DND-41 (cell line): ENCODE results near the gene GNAI2.

Source experiments
- ATAC-seq: fragments of 200-7000 bp; cut with Tn5 transposase; 3 replicates; pipeline ENCODE4 v1.9.1; 2021; ENCODE audit warnings: low read depth; ENCODE audit not compliant: insufficient read depth
- DNase-seq: peaks from one replicate; pipeline ENCODE4 v3.0.0-alpha.2; 2020
- H2AFZ ChIP-seq: 2 replicates; pipeline ENCODE4 v1.6.0; 2012; ENCODE audit warnings: low read depth, low read length
- H3K27ac ChIP-seq: 2 replicates; pipeline ENCODE4 v1.5.1; 2012; ENCODE audit warnings: low read length, inconsistent platforms
- H3K27me3 ChIP-seq: fragments of 200-600 bp; sonication (generic); 2 replicates; pipeline ENCODE4 v1.6.0; 2012; ENCODE audit warnings: low read length, mild to moderate bottlenecking, inconsistent platforms; ENCODE audit not compliant: insufficient read depth, poor library complexity
- H3K36me3 ChIP-seq: 2 replicates; pipeline ENCODE4 v1.5.1; 2012; ENCODE audit warnings: low read length, inconsistent platforms; ENCODE audit not compliant: insufficient read depth
- H3K4me1 ChIP-seq: 2 replicates; pipeline ENCODE4 v1.5.1; 2012; ENCODE audit warnings: mild to moderate bottlenecking, low read length; ENCODE audit not compliant: insufficient read depth
- H3K4me2 ChIP-seq: 2 replicates; pipeline ENCODE4 v1.6.0; 2012; ENCODE audit warnings: mild to moderate bottlenecking, moderate library complexity, low read length, inconsistent platforms; ENCODE audit not compliant: insufficient read depth
- H3K4me3 ChIP-seq, 2 experiments: fragments of 200-600 bp in 1 of 2; shearing (Covaris generic) in 1 of 2; 2 replicates each; pipeline ENCODE4 v1.5.1; 2012 to 2016; ENCODE audit warnings: inconsistent platforms in 2 of 2, low read length in 2 of 2, mild to moderate bottlenecking in 2 of 2, low read depth in 1 of 2, moderate library complexity in 1 of 2
- H3K79me2 ChIP-seq: 2 replicates; pipeline ENCODE4 v1.6.0; 2012; ENCODE audit warnings: low read length, inconsistent platforms; ENCODE audit not compliant: insufficient read depth
- H3K9ac ChIP-seq: 2 replicates; pipeline ENCODE4 v1.6.0; 2012; ENCODE audit warnings: low read depth, mild to moderate bottlenecking, inconsistent platforms, low read length, moderate library complexity
- H3K9me3 ChIP-seq: 2 replicates; pipeline ENCODE4 v1.5.1; 2012; ENCODE audit warnings: low read length, moderate library complexity, mild to moderate bottlenecking, inconsistent platforms; ENCODE audit not compliant: insufficient read depth, severe bottlenecking
- H4K20me1 ChIP-seq: 2 replicates; pipeline ENCODE4 v1.6.0; 2012; ENCODE audit warnings: low read length; ENCODE audit not compliant: insufficient read depth
- CTCF ChIP-seq: IDR thresholded peaks from 2 replicates; pipeline ENCODE4 v1.5.1; 2012; ENCODE audit warnings: borderline replicate concordance, low read length, moderate library complexity, mild to moderate bottlenecking; ENCODE audit not compliant: poor library complexity, severe bottlenecking; ENCODE audit errors: extremely low read depth
- EZH2 ChIP-seq: IDR thresholded peaks from 3 replicates; pipeline ENCODE4 v1.6.1; 2012; ENCODE audit warnings: borderline replicate concordance, low read depth, mild to moderate bottlenecking, moderate library complexity, low read length, inconsistent platforms; ENCODE audit not compliant: severe bottlenecking

Gene GNAI2

GRCh38 chr3:50231581-50231980 is 4.4 kb upstream of the GNAI2 start:
- no peak overlapping the region for H3K9ac ChIP-seq
- H3K4me1 ChIP-seq, result peaks cover 31% of the 10 kb centered on the region
- peaks cover 19% of the 10 kb centered on the region for H3K79me2 ChIP-seq
- no peak for ATAC-seq
- DNase-seq, result no peak
- no peaks in the 10 kb centered on the region; the same call in 1 of the 2 replicates for H3K36me3 ChIP-seq
- no peaks in the 10 kb centered on the region for H3K9me3 ChIP-seq
- H4K20me1 ChIP-seq, result peaks cover 4% of the 10 kb centered on the region; the same call in 1 of the 2 replicates
- no peak overlapping the region for H3K4me2 ChIP-seq
- TF ChIP-seq EZH2 (no peak), CTCF (no peak)
- H2AFZ ChIP-seq, result no peak overlapping the region
- H3K27ac ChIP-seq, result no peak overlapping the region
- H3K4me3 ChIP-seq, result no peak overlapping the region
- no peaks in the 10 kb centered on the region for H3K27me3 ChIP-seq

GRCh38 chr3:50232303-50232702 is 3.7 kb upstream of the GNAI2 start:
- Histone ChIP-seq H3K4me1 (peaks cover 24% of the 10 kb centered on the region), H3K9ac (no peak overlapping the region), H3K79me2 (peaks cover 26% of the 10 kb centered on the region), H2AFZ (no peak overlapping the region), H3K4me3 (no peak overlapping the region), H4K20me1 (peaks cover 11% of the 10 kb centered on the region; the same call in 1 of the 2 replicates), H3K36me3 (no peaks in the 10 kb centered on the region; the same call in 1 of the 2 replicates), H3K4me2 (no peak overlapping the region), H3K9me3 (no peaks in the 10 kb centered on the region), H3K27me3 (no peaks in the 10 kb centered on the region), H3K27ac (no peak overlapping the region)
- no peak for ATAC-seq
- TF ChIP-seq CTCF, result no peak
- TF ChIP-seq EZH2, result no peak
- DNase-seq, result no peak

- Histone ChIP-seq H3K27ac (no peak overlapping the region), H3K4me1 (peaks cover 21% of the 10 kb centered on the region), H3K36me3 (peaks cover 2% of the 10 kb centered on the region; the same call in 1 of the 2 replicates), H3K4me3 (no peak overlapping the region), H3K4me2 (no peak overlapping the region), H4K20me1 (peaks cover 13% of the 10 kb centered on the region), H3K9ac (no peak overlapping the region), H3K27me3 (no peaks in the 10 kb centered on the region), H2AFZ (no peak overlapping the region), H3K79me2 (peaks cover 29% of the 10 kb centered on the region), H3K9me3 (no peaks in the 10 kb centered on the region)
- DNase-seq, result no peak
- no peak for ATAC-seq
- TF ChIP-seq EZH2 (no peak), CTCF (no peak)
Measured at GRCh38 chr3:50233176-50233575, 2.8 kb upstream of the GNAI2 start.
